Measurements from ENCODE around the gene MAP2K5.
"Not testable (repeated sequence)": the region's sequence is repeated elsewhere in the genome, so short reads cannot be mapped to it uniquely, and the experiment has no call there.

The MAP2K5 gene

DNA sequence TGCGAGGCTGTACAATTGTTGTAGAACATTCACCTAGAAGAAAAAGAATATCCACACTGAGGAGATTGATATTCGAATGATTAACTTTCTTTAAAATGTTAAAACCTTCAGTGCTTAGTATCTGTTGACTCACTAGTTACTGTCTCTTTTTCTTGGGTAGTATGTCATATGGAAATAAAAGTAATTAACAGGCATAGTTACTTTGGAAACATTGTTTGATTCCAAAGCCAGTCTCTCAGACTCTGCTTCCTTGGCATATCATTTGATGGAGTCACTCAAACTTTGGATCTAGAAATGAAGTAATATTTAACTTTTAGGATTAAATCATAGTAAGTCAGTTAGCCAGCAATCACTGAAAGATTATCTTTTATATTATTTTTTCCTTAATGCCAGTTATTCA, 63.4 kb downstream of the MAP2K5 start:
- DNase-seq, result no peak

DNA sequence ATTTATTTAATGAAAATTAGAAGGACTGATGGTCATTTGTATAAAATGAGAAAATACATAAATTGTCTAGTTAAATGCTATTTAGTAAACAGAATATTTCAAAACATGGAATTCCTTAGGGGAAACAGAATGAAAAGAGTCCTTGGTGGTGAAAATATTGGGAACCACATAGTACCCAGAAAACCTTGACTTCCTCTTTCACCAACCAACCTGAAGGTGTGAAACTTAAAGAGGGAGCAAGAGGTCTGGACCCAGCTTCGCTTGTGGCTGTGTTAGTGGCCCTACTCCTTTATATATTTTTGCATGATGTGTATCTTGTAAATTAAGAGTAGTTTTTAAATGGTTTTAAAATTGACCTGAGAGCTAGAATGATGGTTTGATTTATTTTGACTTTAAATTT, 64.2 kb downstream of the MAP2K5 start:
- no peak for DNase-seq

DNA sequence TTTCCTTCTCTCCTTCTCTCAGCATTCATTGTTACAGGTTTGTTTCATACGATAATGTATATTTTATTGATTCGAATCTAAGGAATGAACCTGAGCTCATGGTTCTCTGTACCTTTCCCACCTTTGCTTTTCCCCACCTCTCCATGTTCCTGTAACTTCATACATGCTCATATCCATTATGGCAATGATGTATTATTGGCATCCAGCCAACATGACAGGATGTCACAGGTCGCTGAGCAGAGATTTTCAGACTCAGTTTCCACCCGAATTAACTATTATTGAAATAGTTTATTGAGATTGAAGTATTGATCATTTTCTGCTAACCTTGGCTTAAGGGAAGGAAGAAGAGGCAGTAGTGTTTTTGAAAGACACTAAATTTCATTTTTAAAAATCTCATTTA, 64.8 kb downstream of the MAP2K5 start:
- no peak for DNase-seq

DNA sequence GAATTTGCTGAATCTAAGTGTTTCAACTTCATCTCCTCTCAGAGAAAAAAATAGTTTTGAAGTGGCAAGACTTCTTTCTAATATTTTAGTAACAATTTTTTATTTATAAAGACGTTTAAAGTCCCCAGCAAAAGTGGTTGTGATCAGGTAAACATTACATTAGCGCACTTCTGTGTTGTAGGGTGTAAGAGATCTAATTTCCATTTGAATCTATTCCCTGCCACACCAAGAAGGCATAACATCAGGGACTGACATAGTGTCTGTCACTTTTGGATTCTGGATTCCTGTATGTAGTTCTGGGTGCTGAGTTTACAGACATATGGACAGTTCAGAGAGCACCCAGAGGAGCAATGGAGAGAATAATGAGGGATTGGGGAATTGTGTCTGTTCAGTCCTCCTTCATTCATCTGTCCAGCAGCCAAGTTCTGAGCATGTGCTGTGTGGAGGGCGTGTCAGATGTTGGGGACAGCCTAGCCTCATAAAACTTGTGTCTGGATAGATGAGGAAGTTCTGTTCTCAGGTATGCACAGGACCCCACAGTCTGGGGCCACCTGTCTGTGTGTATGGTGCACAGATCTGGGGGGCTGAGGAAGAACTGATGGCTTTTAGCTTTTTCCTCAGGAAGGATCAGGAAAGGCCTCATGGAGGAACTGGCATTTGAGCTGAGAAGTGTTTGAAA, 65.6 kb downstream of the MAP2K5 start:
- no peak for DNase-seq

- DNase-seq, result no peak
Measured at GRCh38 chr15:67608638-67608959, 66.1 kb downstream of the MAP2K5 start.

DNA sequence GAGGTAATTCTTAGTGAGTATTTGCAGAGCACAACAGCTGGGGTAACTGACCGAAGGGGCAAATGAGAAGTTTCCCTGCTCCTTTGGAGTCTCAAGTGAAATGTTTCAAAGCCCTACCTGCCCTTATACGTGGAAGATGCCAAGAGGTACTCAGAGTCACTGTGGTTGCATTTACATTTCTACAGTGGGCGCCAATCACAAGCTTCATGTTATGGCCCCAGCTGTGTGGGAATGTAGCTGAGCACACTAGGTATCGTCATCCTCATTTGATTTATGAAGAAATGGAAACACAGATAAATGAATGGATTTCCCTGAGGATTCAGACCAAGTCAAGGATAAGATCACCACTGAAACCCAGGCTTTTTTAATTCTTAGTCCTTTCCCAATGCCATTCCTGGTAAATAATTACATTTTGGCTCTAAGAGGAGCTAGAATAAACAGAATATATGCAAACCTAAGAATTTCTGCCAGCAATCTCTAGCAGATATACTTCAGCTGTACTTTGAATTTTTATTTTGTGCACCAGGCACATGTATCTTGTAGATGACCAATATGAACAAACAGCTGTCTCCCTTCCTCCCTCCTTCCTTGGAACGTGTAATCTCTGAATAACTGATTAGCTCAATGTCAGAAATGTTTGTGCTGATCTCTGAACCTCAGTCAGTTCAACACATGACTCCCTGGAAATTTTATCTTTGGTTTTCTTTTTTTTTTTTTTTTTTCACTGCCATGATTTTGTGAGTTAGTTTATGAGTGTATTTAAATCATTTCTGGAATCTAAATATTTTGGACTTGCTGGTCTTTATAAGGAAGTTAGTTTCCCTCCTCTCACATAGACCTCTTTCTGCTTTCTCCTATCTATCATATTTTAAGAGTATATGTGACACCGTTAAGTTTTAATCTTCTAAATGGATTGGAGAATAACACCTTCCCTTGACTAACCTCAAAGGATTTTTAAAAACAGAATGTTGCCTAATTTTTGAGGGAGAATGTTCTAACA, 69.2 kb downstream of the MAP2K5 start:
- no peak for DNase-seq

DNA sequence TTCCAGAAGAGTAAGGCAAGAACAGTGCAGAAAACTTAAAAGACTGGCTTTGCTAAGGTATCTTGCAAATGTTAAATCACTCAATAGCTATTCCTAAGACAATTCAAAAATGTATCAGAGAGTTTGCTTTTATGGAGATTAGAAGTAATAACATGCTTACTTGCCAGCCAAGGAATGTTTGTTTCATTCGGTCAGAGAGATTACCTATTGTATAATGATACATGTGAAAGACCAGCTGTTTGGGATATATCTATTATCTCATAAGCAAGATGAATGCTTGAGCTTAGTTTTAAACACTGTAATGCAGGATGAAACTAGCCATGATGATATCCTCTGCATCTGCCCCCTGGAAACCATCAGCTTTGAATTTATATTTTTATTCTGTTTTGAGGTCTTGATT, 70.7 kb downstream of the MAP2K5 start:
- DNase-seq, result no peak

DNA sequence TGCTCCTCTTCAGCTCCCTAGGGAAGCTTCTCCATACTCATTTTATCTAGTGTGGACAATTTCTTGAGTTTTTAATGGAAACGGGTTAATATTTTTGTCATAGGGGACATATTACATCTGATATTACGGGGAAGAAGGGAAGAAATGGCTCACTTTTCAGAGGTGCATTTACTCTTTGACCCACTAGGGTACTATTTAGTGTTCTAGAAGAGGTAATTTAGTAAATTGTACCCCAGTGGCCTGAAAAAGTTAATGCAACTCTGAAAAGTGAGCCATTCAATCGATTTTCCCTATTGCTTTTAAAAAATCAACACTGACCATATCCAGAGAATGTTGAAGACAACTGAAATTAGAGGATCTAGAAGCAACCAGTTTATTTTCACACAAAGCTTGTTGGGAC, 71.2 kb downstream of the MAP2K5 start:
- no peak for DNase-seq

- not testable (repeated sequence) for DNase-seq
Measured at GRCh38 chr15:67615131-67615534, 72.6 kb downstream of the MAP2K5 start.

DNA sequence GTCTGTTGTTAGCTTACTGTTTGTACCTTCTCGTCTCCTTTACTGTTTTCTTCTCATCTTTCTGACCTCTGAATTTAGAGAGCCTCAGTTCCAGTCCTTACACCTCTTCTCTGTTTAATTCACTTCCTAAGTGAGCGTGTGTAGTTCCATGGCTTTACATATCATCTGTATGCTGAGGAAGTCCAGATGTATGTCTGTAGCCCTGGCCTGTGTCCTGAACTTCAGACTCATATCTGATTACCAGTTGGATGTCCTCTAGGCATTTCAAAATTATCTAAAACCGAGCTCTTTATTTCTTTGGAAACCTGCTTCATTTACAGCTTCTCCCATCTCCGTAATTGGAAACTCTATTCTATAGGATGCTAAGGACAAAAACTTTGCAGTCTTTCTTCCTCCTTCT, 75.8 kb downstream of the MAP2K5 start:
- DNase-seq, result no peak

- no peak for DNase-seq
Measured at GRCh38 chr15:67622110-67622509, 79.6 kb downstream of the MAP2K5 start.

- no peak for DNase-seq
Measured at GRCh38 chr15:67632261-67632660, 89.8 kb downstream of the MAP2K5 start.

GRCh38 chr15:67635950-67636349, 93.4 kb downstream of the MAP2K5 start:
- DNase-seq, result not testable (repeated sequence)

- no peak for DNase-seq
Measured at GRCh38 chr15:67639591-67639990, 97.1 kb downstream of the MAP2K5 start.

GRCh38 chr15:67641453-67641852, 99.0 kb downstream of the MAP2K5 start:
- DNase-seq, result no peak

DNA sequence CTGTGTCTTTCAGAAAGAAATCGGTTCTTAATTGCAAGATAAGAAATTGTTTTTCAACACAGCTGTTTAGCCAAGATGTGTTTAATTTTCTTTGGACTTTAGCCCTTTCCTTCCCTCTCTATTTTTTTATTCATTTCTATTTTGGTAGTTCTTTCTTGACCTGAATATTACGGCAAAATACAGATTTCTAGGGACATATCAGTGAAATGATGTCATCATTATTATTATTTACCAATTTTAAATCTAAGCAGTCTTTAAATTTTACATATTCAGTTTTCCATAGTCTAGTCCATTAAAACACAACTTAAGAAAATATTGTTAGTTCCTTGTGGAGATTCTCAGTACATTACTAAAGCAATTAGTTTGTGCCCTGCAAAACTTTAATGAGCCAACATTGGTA, 104.3 kb downstream of the MAP2K5 start:
- DNase-seq, result no peak

GRCh38 chr15:67652586-67652985, 110.1 kb downstream of the MAP2K5 start:
- no peak for DNase-seq

GRCh38 chr15:67660446-67660845, 117.9 kb downstream of the MAP2K5 start:
- DNase-seq, result no peak

- no peak for DNase-seq
Measured at GRCh38 chr15:67660874-67661606, 118.5 kb downstream of the MAP2K5 start.

- DNase-seq, result no peak
Measured at GRCh38 chr15:67670647-67671305, 128.3 kb downstream of the MAP2K5 start.

DNA sequence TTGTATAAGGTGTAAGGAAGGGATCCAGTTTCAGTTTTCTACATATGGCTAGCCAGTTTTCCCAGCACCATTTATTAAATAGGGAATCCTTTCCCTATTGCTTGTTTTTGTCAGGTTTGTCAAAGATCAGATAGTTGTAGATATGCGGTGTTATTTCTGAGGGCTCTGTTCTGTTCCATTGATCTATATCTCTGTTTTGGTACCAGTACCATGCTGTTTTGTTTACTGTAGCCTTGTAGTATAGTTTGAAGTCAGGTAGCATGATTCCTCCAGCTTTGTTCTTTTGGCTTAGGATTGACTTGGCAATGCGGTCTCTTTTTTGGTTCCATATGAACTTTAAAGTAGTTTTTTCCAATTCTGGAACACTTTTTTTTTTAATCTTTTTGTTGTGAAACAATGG, 130.3 kb downstream of the MAP2K5 start:
- DNase-seq, result not testable (repeated sequence)

- no peak for DNase-seq
Measured at GRCh38 chr15:67674983-67675382, 132.5 kb downstream of the MAP2K5 start.

DNA sequence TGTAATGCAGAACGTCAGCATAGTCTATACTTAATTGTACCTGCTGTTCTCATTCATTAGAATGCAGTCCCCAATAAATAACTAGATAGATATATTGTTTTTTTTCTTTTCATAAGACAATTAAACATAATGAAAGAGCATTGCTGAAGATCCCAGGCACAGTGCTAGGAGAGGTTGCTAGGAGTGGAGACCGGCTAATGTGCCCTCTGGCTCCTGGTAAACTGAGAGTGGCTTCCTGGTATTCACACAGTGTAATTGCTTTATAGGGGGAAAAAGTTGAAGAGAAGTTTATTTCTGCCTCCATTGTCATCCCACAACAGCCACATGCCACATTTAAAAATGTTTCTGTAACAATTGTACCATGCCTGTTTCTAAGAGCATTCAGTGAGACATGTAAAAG, 135.6 kb downstream of the MAP2K5 start:
- no peak for DNase-seq
